ENCODE data around the gene PHLDA2.
"Not testable (repeated sequence)": the region's sequence is repeated elsewhere in the genome, so short reads cannot be mapped to it uniquely, and the experiment has no call there.

PHLDA2 gene

DNA sequence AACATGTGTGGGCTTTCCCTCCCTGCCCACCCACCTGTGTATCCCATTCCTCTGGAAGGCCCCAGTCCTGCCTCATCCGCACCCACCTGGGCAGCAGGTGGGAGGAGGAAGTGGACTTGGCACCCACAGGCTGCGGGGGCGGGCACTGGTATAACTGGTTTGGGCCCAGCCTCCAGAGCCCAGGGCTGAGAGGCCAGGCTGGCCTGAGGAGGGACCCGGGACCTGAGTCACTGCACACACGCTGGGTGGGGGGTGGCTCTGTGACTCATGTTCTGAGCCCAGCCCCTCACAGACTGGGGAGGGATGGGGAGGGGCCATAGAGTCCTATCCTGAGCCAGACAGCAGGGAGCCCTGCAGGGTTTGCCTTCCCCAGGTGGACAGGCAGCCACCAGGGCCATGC lies 16.7 kb downstream of the PHLDA2 start:
- H3K9me3 Mint-ChIP-seq: no peaks in the 10 kb centered on the region
- no peak overlapping the region for H3K27ac Mint-ChIP-seq
- no peak for ATAC-seq (replicated peaks)
- no peak overlapping the region for H3K4me3 Mint-ChIP-seq
- DNase-seq: no peak
- H3K36me3 Mint-ChIP-seq (ENCODE audit: insufficient read depth): peaks cover 3% of the 10 kb centered on the region
- peaks cover 16 to 20% of the 10 kb centered on the region in 2 donors for H3K4me1 Mint-ChIP-seq (ENCODE audit: low read depth in 2 of 2)
- H3K27me3 Mint-ChIP-seq: no peaks in the 10 kb centered on the region

DNA sequence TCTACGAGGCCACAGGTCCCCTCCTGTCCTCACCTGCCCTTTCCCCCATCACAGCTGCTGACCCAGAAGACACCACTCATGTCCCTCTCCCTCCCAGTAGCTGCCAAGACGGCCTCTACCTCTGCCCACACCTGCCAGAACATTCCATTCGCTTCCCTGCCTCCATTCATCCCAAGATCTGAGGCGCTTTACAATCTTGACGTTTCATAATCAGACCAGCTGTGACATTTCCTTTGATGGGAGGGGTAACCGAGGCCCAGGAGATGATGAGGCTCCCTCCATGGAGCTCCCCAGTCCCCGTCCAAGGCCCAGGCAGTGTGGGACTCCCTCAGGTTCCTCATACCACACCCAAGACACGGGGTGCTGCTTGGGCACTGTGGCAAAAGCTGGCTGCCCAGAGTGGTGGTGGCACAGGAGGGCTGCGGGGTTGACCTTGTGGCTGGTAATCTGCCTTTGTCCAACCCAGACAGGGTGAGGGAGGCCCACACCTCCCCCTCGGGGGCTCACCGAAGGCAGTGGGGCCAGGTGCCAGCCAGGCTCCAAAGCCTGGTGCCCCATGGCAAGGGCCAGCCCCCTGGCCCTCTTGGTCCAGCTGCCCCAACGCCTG lies 17.3 kb downstream of the PHLDA2 start:
- Mint-ChIP-seq H3K36me3 (ENCODE audit: insufficient read depth) (peaks cover 5% of the 10 kb centered on the region), H3K4me3 (no peak overlapping the region), H3K4me1 (ENCODE audit: low read depth in 2 of 2) (peaks cover 16 to 20% of the 10 kb centered on the region in 2 donors), H3K9me3 (no peaks in the 10 kb centered on the region), H3K27me3 (no peaks in the 10 kb centered on the region), H3K27ac (no peak overlapping the region)
- no peak for ATAC-seq (replicated peaks)
- DNase-seq: no peak

DNA sequence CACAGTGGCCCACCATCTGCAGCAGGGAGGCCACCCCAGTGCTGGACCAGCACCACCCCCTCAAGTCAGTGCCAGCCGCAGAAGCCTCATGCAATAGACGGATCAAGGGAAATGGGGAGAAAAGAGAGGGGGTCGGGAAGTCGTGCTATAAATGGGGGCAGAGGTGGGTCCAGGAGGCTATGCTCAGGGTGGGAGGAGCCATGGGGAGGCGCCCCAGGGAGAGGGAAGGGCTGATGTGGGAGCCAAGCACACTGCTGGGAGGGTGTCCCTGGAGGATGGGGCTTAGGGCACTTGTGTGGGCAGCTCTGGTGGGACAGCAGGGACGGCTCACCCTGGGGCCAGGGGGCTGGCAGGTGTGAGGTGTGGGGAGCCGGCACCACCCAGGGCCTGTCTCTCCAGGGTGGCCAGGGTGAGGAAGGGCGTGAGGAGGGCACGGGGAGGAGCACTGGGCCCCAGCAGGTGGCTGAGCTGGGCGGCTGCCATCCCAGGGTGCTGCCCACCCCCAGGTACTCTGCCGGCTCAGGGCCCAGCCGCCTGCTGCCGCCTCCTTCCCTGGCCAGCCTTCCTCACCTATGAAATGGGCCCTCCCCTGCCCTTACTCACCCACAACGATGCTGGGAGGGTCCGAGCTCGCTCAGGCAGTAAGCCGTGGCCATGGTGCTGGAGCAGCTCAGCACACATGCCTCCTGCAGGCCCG lies 18.0 kb downstream of the PHLDA2 start:
- Mint-ChIP-seq H3K27ac (peak overlapping the region; percentile 56 to 81), H3K4me1 (ENCODE audit: low read depth in 2 of 2) (peaks cover 16 to 20% of the 10 kb centered on the region in 2 donors), H3K36me3 (ENCODE audit: insufficient read depth) (peaks cover 5% of the 10 kb centered on the region), H3K27me3 (no peaks in the 10 kb centered on the region), H3K4me3 (no peak overlapping the region), H3K9me3 (no peaks in the 10 kb centered on the region)
- no peak for ATAC-seq (replicated peaks)
- DNase-seq: no peak

DNA sequence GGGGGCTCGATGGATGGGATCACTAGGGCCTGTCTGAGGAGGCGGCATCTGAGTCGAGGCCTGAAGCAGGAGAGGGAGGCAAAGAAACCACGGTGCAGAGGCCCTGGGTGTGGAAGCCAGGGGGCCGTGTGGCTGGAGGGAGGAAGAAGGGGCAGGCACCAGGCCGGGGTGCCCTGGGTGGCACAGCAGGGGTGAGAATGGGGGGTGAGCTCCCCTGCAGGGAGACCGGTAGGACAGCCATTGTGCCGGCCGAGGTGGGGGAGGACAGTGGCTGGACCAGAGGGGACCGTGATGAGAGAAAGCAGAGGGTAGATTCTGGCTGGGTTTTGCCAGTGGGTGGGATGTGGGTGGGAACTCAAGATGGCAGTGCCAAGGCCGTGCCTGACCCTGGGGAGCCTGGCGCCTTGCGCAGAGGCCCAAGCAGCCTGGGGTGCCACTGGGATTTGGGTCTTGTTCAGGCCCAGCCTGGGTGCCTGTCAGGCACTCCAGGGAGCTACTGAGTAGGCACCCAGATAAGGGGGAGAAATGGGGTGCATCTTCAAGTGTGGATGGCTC lies 18.7 kb downstream of the PHLDA2 start:
- Mint-ChIP-seq H3K9me3 (peaks cover 0 to 2% of the 10 kb centered on the region in 2 donors), H3K36me3 (ENCODE audit: insufficient read depth) (peaks cover 5% of the 10 kb centered on the region), H3K27ac (peak overlapping the region; percentile 56 to 81), H3K27me3 (no peaks in the 10 kb centered on the region), H3K4me1 (ENCODE audit: low read depth in 2 of 2) (peaks cover 16 to 20% of the 10 kb centered on the region in 2 donors), H3K4me3 (peak overlapping the region in 1 of 2 donors; percentile 25)
- DNase-seq (no peak), ATAC-seq (replicated peaks) (no peak)

DNA sequence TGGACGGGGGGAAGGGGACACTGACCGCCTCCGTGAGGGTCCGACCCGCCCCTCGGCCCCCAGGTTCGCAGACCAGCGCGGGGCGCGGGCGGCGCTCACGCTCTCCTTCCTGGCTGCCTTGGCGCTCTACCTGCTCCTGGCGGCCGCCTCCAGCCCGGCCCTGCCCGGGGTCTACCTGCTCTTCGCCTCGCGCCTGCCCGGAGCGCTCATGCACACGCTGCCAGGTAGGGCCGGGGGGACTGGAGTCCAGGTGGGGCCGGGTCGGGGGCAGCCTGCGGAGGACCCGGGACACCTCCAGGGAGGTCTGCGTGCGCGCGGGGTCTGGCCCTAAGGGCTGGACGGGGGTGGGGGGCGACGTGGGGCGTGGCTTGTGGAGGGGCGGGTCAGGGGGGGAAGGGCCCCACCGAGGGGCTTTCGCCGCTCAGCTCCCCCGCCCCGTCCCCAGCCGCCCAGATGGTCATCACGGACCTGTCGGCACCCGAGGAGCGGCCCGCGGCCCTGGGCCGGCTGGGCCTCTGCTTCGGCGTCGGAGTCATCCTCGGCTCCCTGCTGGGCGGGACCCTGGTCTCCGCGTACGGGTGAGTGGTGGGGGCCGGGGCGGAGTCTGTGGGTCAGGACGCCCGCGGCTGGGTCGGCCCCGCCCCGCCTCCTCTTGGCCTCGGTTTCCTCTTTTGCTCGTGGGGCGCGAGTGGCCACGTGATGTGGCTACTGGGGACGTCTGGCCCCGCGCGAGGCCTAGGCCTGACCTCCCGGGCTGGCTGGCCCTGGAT lies 19.9 kb downstream of the PHLDA2 start:
- H3K4me1 Mint-ChIP-seq (ENCODE audit: low read depth in 2 of 2): peaks cover 13 to 28% of the 10 kb centered on the region in 2 donors

DNA sequence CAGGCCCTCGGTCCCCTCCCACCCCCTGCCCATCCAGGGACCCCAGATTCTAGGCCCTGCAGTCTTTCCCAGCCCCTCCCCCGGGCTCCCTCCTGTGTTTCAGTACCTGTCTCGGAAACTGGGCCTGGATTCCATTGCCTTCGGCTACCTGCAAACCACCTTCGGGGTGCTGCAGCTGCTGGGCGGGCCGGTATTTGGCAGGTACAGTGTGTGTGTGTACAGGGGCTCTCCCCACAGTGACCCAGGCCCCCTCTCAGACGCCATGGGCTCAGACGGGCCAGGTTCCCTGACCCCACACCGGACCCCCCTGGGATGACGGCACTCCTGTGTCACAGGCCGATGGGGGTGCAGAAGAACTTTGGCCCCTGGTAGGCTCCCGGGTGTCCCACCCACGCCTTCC lies 21.1 kb downstream of the PHLDA2 start:
- Mint-ChIP-seq H3K27me3 (no peaks in the 10 kb centered on the region), H3K36me3 (ENCODE audit: insufficient read depth) (peaks cover 3% of the 10 kb centered on the region), H3K4me1 (ENCODE audit: low read depth in 2 of 2) (peaks cover 9 to 25% of the 10 kb centered on the region in 2 donors), H3K27ac (no peak overlapping the region), H3K4me3 (no peak overlapping the region), H3K9me3 (peaks cover 0 to 5% of the 10 kb centered on the region in 2 donors)
- ATAC-seq (replicated peaks): no peak
- no peak for DNase-seq

More for the DNA sequence above, 19.9 kb downstream of the PHLDA2 start:
- no peak for ATAC-seq (replicated peaks)
- Mint-ChIP-seq H3K36me3 (ENCODE audit: insufficient read depth) (peaks cover 3% of the 10 kb centered on the region), H3K4me3 (no peak overlapping the region), H3K27me3 (no peaks in the 10 kb centered on the region), H3K27ac (no peak overlapping the region), H3K9me3 (peaks cover 0 to 5% of the 10 kb centered on the region in 2 donors)
- no peak for DNase-seq

DNA sequence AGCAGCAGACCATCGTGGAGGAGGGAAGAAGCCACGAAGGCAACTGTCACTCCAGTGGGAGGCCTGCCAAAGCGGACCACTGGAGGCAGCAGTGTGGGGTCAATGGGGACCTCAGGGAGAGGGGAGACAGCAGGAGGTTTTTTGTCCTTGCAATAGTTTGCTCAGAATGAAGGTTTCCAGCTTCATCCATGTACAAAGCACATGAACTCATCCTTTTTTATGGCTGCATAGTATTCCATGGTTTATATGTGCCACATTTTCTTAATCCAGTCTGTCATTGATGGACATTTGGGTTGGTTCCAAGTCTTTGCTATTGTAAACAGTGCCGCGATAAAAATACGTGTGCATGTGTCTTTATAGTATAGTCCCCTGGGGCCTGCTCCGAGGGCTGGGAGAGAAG lies 23.9 kb downstream of the PHLDA2 start:
- H3K27ac Mint-ChIP-seq; DNase-seq; H3K9me3 Mint-ChIP-seq; H3K4me3 Mint-ChIP-seq; H3K36me3 Mint-ChIP-seq (ENCODE audit: insufficient read depth); H3K27me3 Mint-ChIP-seq; ATAC-seq (replicated peaks): not testable (repeated sequence)
- H3K4me1 Mint-ChIP-seq (ENCODE audit: low read depth in 2 of 2): peaks cover 17 to 23% of the 10 kb centered on the region in 2 donors

DNA sequence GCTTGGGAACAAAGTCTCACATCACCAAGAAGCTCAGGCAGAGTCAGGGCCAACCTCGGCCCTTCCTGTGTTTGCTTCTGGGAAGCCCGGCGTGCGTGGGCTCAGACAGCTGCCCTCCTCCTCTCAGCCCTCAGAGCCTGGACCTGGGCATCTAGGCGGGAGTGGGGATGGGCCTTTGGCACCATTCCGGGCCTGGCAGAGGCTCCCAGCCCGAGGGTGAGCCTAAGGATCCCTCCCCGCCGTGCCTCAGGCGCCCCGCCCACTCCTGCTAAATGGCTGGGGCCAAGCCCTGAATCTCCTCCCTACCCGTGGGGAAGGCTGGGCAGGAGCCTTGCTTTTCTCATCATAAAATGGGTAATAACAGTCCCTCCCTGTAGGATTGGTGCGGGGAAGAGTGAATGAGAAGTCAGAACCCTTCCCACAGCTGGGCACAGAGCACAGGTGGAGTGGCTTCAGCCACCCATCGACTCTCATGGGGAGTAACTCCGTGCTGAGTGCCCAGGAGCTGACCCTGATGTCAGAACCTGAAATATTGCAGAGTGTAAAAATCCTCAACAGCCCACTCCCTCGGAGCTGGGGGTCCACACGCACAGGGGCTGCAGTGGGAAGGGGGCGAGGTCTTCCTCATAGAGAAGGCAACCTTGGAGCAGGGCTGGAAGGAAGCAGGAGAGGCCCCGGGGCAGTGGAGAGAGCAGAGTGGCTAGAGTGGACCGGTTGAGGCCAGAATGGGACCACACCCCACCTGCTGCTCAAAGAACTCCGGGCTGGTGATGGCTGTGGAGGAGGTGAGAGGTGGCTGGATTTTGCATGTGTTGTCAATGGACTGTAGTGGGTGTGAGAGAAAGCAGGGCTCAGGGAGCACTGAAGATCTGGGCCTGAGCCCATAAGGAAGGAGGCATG lies 24.8 kb downstream of the PHLDA2 start:
- peaks cover 0 to 5% of the 10 kb centered on the region in 2 donors for H3K9me3 Mint-ChIP-seq
- DNase-seq (no peak), ATAC-seq (replicated peaks) (no peak)
- no peak overlapping the region for H3K27ac Mint-ChIP-seq
- peak overlapping the region; percentile 57 to 71 for H3K4me3 Mint-ChIP-seq
- peaks cover 7% of the 10 kb centered on the region for H3K36me3 Mint-ChIP-seq (ENCODE audit: insufficient read depth)
- H3K27me3 Mint-ChIP-seq: no peaks in the 10 kb centered on the region
- H3K4me1 Mint-ChIP-seq (ENCODE audit: low read depth in 2 of 2): peaks cover 21 to 27% of the 10 kb centered on the region in 2 donors

DNA sequence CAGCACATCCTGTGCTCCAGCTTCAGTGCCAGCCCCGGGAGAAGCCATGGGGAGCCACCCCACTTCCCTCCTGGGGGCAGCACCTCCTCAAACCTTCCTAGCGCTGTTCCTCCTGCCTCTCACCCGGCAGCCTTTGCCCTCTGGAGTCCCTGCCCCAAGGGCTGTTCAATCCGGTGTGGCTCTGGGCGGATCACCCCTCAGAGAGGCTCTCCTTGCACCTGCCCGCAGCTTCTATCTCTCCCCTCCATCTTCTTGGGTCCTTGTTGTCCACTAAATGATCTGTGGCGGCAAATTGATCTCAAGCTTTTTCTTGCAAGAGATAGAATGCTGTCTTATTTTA lies 25.6 kb downstream of the PHLDA2 start:
- peak overlapping the region; percentile 57 to 71 for H3K4me3 Mint-ChIP-seq
- H3K9me3 Mint-ChIP-seq: peaks cover 0 to 5% of the 10 kb centered on the region in 2 donors
- DNase-seq (no peak), ATAC-seq (replicated peaks) (no peak)
- H3K4me1 Mint-ChIP-seq (ENCODE audit: low read depth in 2 of 2): peaks cover 29 to 35% of the 10 kb centered on the region in 2 donors
- no peaks in the 10 kb centered on the region for H3K27me3 Mint-ChIP-seq
- H3K36me3 Mint-ChIP-seq (ENCODE audit: insufficient read depth): peaks cover 7% of the 10 kb centered on the region
- H3K27ac Mint-ChIP-seq: no peak overlapping the region

DNA sequence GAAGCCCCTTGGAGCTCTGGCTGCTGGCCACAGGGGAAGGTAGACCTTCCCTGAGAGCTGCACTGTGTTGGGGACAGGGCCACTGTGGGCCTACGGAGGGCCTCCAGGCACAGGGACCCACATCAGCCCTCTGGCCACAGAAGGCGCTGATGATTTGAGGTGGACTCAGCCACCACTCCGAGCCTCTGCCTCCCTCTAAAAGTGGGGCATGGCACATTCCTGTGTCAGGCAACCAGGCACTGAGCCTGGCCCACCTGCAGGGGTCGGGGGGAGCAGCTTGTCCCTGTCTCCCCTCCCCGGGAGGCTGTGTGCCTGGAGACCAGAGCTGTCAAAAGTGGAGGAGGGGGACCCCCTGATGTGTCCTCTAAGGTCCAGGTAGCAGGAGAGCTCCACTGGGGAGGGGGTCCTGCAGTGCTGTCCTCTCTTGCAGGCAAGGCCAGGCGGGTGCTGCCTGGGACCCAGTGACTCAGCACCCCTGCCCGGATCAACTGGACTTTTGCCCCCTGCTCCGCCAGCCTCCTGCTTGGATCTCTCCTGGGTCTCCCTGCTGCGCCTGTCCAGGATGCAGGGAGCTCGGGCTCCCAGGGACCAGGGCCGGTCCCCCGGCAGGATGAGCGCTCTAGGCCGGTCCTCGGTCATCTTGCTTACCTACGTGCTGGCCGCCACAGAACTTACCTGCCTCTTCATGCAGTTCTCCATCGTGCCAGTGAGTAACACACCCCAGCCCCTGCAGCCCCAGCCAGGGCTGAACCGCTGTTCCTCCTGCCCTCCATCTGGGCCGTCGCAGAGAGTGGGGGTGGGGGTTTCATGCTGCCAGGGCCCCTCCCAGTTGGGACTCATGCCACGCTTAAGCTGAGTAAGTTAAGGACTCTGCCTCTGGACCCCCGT lies 26.2 kb downstream of the PHLDA2 start:
- no peak for ATAC-seq (replicated peaks)

DNA sequence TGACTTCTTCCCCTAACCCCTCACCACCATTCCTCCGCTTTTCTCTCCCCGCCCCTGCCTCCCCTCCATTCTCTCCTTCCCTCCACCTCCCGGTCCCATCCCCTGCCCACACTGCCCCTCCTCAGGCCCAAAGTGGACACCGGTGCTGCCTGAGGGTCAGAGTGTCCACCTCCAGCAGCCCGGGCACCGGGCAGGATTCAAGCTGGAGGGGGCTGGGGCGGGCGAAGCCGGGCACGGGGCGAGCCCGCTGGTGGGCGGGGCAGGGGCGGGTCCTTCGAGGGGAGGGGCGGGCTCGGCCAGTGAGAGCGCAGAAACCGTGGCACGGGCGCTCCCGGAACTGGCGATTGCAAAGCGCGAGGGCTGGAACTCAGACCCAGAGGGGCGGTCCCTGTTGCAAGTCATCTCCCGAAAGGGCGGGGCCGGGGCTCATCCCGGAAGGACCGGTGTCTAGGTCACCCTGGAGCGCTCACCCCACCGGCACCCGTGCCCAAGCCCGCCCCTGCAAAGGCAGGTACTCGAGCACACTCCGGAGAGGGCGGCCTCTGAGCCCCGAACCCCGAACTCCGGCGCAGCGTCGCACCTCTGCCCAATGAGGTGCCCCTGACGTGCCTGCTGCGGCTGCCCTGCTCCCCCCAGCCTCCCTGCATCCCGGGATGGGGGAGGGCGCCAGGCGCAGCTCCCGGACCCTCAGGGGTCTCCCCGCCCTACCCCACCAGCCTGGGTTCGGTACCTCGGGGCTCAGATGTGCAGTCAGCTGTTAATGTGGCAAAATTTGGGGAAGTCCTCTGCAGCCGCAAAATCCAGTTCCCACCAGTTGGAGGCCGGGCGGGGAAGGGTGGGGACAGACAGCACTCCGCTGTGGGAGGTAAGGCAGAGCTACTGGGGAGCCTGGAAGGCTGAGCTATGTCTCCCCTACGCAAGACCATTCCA lies 27.1 kb downstream of the PHLDA2 start:
- Mint-ChIP-seq H3K27ac (peak overlapping the region in 1 of 2 donors; percentile 32), H3K36me3 (ENCODE audit: insufficient read depth) (peaks cover 4% of the 10 kb centered on the region), H3K9me3 (peaks cover 0 to 5% of the 10 kb centered on the region in 2 donors), H3K4me1 (ENCODE audit: low read depth in 2 of 2) (peaks cover 40 to 45% of the 10 kb centered on the region in 2 donors), H3K27me3 (no peaks in the 10 kb centered on the region), H3K4me3 (peak overlapping the region; percentile 71 to 92)
- DNase-seq (peak; percentile 74 to 84 (median 83)), ATAC-seq (replicated peaks) (peak; percentile 79)

More for the DNA sequence above, 26.2 kb downstream of the PHLDA2 start:
- Mint-ChIP-seq H3K27ac (peak overlapping the region in 1 of 2 donors; percentile 32), H3K4me1 (ENCODE audit: low read depth in 2 of 2) (peaks cover 35 to 41% of the 10 kb centered on the region in 2 donors), H3K9me3 (peaks cover 0 to 5% of the 10 kb centered on the region in 2 donors), H3K36me3 (ENCODE audit: insufficient read depth) (peaks cover 7% of the 10 kb centered on the region), H3K27me3 (no peaks in the 10 kb centered on the region), H3K4me3 (peak overlapping the region; percentile 71 to 92)
- DNase-seq: no peak
